ENCODE measurements around the gene PLN.

DNA sequence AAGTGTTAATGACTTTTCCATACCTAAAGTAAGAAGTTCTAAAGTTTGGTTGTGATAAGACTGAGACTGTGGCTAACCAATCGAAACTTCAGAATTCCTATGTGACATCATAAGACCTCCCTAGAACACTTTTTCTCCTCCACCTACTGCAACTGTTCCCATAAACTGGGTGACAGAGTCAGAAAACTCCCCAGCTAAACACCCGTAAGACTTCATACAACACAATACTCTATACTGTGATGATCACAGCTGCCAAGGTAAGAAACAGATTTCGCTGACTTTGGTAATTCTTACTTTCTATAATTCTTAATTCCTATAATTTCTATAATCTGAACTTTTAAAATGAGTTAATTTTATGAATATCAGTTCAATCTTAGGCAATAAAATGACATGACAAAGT is at the start of gene PLN:
- TF ChIP-seq SIN3A (IDR thresholded peaks at IDR 0.05; ENCODE audit: borderline replicate concordance, low read depth, low read length) (no peak), TEAD4 (IDR thresholded peaks at IDR 0.05; ENCODE audit: borderline replicate concordance, insufficient read depth) (no peak), TAF1 (IDR thresholded peaks at IDR 0.05; ENCODE audit: borderline replicate concordance, low read depth, low read length) (no peak), POLR2AphosphoS5 (IDR thresholded peaks at IDR 0.05; ENCODE audit: low read depth, low read length) (no peak), FOXM1 (IDR thresholded peaks at IDR 0.05; ENCODE audit: low read depth) (no peak), EP300 (IDR thresholded peaks at IDR 0.05; ENCODE audit: borderline replicate concordance in 1 of 2, low read depth in 1 of 2, low read length in 1 of 2) (no peak), EZH2phosphoT487 (IDR thresholded peaks at IDR 0.05; ENCODE audit: borderline replicate concordance, low read depth) (no peak), NFIC (IDR thresholded peaks at IDR 0.05; ENCODE audit: borderline replicate concordance) (no peak), ELF1 (IDR thresholded peaks at IDR 0.05) (no peak)
- TF ChIP-seq, protein P1, sequence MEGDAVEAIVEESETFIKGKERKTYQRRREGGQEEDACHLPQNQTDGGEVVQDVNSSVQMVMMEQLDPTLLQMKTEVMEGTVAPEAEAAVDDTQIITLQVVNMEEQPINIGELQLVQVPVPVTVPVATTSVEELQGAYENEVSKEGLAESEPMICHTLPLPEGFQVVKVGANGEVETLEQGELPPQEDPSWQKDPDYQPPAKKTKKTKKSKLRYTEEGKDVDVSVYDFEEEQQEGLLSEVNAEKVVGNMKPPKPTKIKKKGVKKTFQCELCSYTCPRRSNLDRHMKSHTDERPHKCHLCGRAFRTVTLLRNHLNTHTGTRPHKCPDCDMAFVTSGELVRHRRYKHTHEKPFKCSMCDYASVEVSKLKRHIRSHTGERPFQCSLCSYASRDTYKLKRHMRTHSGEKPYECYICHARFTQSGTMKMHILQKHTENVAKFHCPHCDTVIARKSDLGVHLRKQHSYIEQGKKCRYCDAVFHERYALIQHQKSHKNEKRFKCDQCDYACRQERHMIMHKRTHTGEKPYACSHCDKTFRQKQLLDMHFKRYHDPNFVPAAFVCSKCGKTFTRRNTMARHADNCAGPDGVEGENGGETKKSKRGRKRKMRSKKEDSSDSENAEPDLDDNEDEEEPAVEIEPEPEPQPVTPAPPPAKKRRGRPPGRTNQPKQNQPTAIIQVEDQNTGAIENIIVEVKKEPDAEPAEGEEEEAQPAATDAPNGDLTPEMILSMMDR (IDR thresholded peaks at IDR 0.05) = no peak
- TF ChIP-seq, protein P2, sequence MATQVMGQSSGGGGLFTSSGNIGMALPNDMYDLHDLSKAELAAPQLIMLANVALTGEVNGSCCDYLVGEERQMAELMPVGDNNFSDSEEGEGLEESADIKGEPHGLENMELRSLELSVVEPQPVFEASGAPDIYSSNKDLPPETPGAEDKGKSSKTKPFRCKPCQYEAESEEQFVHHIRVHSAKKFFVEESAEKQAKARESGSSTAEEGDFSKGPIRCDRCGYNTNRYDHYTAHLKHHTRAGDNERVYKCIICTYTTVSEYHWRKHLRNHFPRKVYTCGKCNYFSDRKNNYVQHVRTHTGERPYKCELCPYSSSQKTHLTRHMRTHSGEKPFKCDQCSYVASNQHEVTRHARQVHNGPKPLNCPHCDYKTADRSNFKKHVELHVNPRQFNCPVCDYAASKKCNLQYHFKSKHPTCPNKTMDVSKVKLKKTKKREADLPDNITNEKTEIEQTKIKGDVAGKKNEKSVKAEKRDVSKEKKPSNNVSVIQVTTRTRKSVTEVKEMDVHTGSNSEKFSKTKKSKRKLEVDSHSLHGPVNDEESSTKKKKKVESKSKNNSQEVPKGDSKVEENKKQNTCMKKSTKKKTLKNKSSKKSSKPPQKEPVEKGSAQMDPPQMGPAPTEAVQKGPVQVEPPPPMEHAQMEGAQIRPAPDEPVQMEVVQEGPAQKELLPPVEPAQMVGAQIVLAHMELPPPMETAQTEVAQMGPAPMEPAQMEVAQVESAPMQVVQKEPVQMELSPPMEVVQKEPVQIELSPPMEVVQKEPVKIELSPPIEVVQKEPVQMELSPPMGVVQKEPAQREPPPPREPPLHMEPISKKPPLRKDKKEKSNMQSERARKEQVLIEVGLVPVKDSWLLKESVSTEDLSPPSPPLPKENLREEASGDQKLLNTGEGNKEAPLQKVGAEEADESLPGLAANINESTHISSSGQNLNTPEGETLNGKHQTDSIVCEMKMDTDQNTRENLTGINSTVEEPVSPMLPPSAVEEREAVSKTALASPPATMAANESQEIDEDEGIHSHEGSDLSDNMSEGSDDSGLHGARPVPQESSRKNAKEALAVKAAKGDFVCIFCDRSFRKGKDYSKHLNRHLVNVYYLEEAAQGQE (IDR thresholded peaks at IDR 0.05; ENCODE audit: low read depth, low read length) = no peak
- TF ChIP-seq, protein P3, sequence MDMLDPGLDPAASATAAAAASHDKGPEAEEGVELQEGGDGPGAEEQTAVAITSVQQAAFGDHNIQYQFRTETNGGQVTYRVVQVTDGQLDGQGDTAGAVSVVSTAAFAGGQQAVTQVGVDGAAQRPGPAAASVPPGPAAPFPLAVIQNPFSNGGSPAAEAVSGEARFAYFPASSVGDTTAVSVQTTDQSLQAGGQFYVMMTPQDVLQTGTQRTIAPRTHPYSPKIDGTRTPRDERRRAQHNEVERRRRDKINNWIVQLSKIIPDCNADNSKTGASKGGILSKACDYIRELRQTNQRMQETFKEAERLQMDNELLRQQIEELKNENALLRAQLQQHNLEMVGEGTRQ (IDR thresholded peaks at IDR 0.05; ENCODE audit: borderline replicate concordance, low read depth, low read length) = no peak
- TF ChIP-seq, protein P4, sequence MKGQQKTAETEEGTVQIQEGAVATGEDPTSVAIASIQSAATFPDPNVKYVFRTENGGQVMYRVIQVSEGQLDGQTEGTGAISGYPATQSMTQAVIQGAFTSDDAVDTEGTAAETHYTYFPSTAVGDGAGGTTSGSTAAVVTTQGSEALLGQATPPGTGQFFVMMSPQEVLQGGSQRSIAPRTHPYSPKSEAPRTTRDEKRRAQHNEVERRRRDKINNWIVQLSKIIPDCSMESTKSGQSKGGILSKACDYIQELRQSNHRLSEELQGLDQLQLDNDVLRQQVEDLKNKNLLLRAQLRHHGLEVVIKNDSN (IDR thresholded peaks at IDR 0.05; ENCODE audit: borderline replicate concordance, low read depth) = no peak

Measured in SK-N-SH (cell line).